Esophagus squamous epithelium (tissue), 5 donors: ENCODE results near the gene GRK5. TPM values are rescaled to one million over a fixed set of nuclear protein-coding genes. Genes with fewer than 3 reads are reported as not detected.

Source experiments
- DNase-seq: peaks from one replicate; lab custom pipeline; 2025; lab: John Stamatoyannopoulos, UW
- H3K27ac ChIP-seq, 4 donors: fragments of 200-600 bp; sonication (generic); one replicate each; pipeline ENCODE4 v1.5.1; 2016 to 2019; ENCODE audit warnings: mild to moderate bottlenecking in 1 of 4
- H3K27me3 ChIP-seq, 4 donors: fragments of 200-600 bp; sonication (generic); 1 replicate in 3 of 4; 2 replicates in 1 of 4; pipeline versions ENCODE4 v1.5.1 to v1.6.0; 2017 to 2021; ENCODE audit warnings: antibody characterized with exemption in 1 of 4
- H3K36me3 ChIP-seq, 3 donors: fragments of 200-600 bp; sonication (generic); one replicate each; pipeline ENCODE4 v1.5.1; 2016 to 2019
- H3K4me1 ChIP-seq, 3 donors: fragments of 200-600 bp; sonication (generic); one replicate each; pipeline ENCODE4 v1.5.1; 2017 to 2019
- H3K4me3 ChIP-seq, 4 donors: fragments of 200-600 bp; sonication (generic); 1 replicate in 3 of 4; 2 replicates in 1 of 4; pipeline ENCODE4 v1.5.1; 2016 to 2019; ENCODE audit warnings: mild to moderate bottlenecking in 2 of 4, moderate library complexity in 1 of 4
- H3K9me3 ChIP-seq, 3 donors: fragments of 200-600 bp; sonication (generic); one replicate each; pipeline ENCODE4 v1.5.1; 2016 to 2019
- CTCF ChIP-seq, 6 experiments: fragments of 450-650 bp in 4 of 6; fragments of 200-600 bp in 2 of 6; sonication (generic) in 2 of 6; IDR thresholded peaks; one replicate each; pipeline ENCODE4 v1.5.1; 2016 to 2019; ENCODE audit warnings: antibody characterized with exemption in 6 of 6, mild to moderate bottlenecking in 4 of 6, moderate library complexity in 4 of 6
- POLR2A ChIP-seq, 4 donors: fragments of 450-650 bp; IDR thresholded peaks; one replicate each; pipeline ENCODE4 v1.6.1; 2017; ENCODE audit warnings: antibody characterized with exemption in 4 of 4, mild to moderate bottlenecking in 4 of 4, moderate library complexity in 3 of 4
- WGBS, 2 donors: methylation state at CpG; one replicate each; pipeline ENCODE4 v1.1.5; 2018; 5-methylcytosine and 5-hydroxymethylcytosine counted together
- intact Hi-C: fragments of 100-400 bp; cut with DNase I; formaldehyde crosslinking; loops from one replicate; pipeline ENCODE4 v1.15.0; 2022
- total RNA-seq, 4 donors: library from RNA; depleted of rRNA; stranded (reverse); fragments of >200 nt; gene quantifications; one replicate each; pipeline ENCODE4 v1.1.0, GENCODE V29; 2016
- donor health status: DM: yes; HTN: yes; CAD: no.

The GRK5 gene
- total RNA-seq, 4 donors from 2014 or later = 2.4 to 18.9 (median 6.3) TPM

GRCh38 chr10:119205894-119206602 is 1.3 kb upstream of the GRK5 start:
- Histone ChIP-seq H3K36me3 (no peaks in the 10 kb centered on the region), H3K27me3 (no peaks in the 10 kb centered on the region), H3K4me3 (peak overlapping the region; percentile 64 to 95 (median 92)), H3K9me3 (no peaks in the 10 kb centered on the region), H3K27ac (peak overlapping the region; percentile 88 to 99 (median 98)), H3K4me1 (peaks cover 11 to 45% (median 22%) of the 10 kb centered on the region in 3 donors)
- TF ChIP-seq POLR2A (IDR thresholded peaks at IDR 0.05) (no peak), CTCF (IDR thresholded peaks at IDR 0.05) (no peak)
- WGBS, 2 donors = 43 to 90% methylated on average over 4 to 10 of the region's 17 CpGs
- intact Hi-C loops = loop anchor here (5.0 kb wide), 1 partner anchor 211 kb away; no protein-coding TSS in a partner anchor
- no peak for DNase-seq

- H3K27me3 ChIP-seq = no peaks in the 10 kb centered on the region
- peak; percentile 13 for DNase-seq
- intact Hi-C loops = loop anchor here (5.0 kb wide), 1 partner anchor 211 kb away; no protein-coding TSS in a partner anchor
- H3K27ac ChIP-seq = peak overlapping the region; percentile 88 to 99 (median 98)
- TF ChIP-seq CTCF (IDR thresholded peaks at IDR 0.05) (peak; percentile 30 to 91 (median 86)), POLR2A (IDR thresholded peaks at IDR 0.05) (no peak)
- H3K9me3 ChIP-seq = no peaks in the 10 kb centered on the region
- WGBS, 2 donors = 0 to 1% methylated on average over 14 to 21 of the region's 97 CpGs
- H3K4me3 ChIP-seq = peak overlapping the region; percentile 64 to 95 (median 92)
- peaks cover 11 to 52% (median 22%) of the 10 kb centered on the region in 3 donors for H3K4me1 ChIP-seq
- H3K36me3 ChIP-seq = no peaks in the 10 kb centered on the region
These were observed 587 bp upstream of the GRK5 start for GRCh38 chr10:119206603-119207365.

GRCh38 chr10:119207713-119208552 is 562 bp downstream of the GRK5 start:
- WGBS, 2 donors = 0 to 1% methylated on average over 16 to 30 of the region's 62 CpGs
- H3K9me3 ChIP-seq = no peaks in the 10 kb centered on the region
- no peak for TF ChIP-seq CTCF (IDR thresholded peaks at IDR 0.05)
- no peak for TF ChIP-seq POLR2A (IDR thresholded peaks at IDR 0.05)
- intact Hi-C loops = loop anchor here (5.0 kb wide), 1 partner anchor 209 kb away; no protein-coding TSS in a partner anchor
- H3K36me3 ChIP-seq = no peaks in the 10 kb centered on the region
- peaks cover 14 to 64% (median 22%) of the 10 kb centered on the region in 3 donors for H3K4me1 ChIP-seq
- H3K4me3 ChIP-seq = peak overlapping the region; percentile 64 to 95 (median 92)
- H3K27ac ChIP-seq = peak overlapping the region; percentile 88 to 99 (median 98)
- peak; percentile 9 for DNase-seq
- H3K27me3 ChIP-seq = no peaks in the 10 kb centered on the region

- no peak for TF ChIP-seq CTCF (IDR thresholded peaks at IDR 0.05)
- TF ChIP-seq POLR2A (IDR thresholded peaks at IDR 0.05) = no peak
- H3K36me3 ChIP-seq = no peaks in the 10 kb centered on the region
- no peak for DNase-seq
- H3K9me3 ChIP-seq = no peaks in the 10 kb centered on the region
- peaks cover 14 to 70% (median 22%) of the 10 kb centered on the region in 3 donors for H3K4me1 ChIP-seq
- peak overlapping the region; percentile 88 to 99 (median 98) for H3K27ac ChIP-seq
- H3K27me3 ChIP-seq = no peaks in the 10 kb centered on the region
- intact Hi-C loops = loop anchor here (5.0 kb wide), 1 partner anchor 209 kb away; no protein-coding TSS in a partner anchor
- peak overlapping the region; percentile 64 to 95 (median 92) for H3K4me3 ChIP-seq
- 0 to 6% methylated on average over 3 of the region's 3 CpGs for WGBS, 2 donors
These were observed 1.2 kb downstream of the GRK5 start for GRCh38 chr10:119208553-119208940.
